GM21717 (cell line): Measurements from ENCODE around the gene XXYLT1.

Experiments used
- ATAC-seq: cut with Tn5 transposase; IDR thresholded peaks from one replicate; pipeline ENCODE4 v1.9.1; 2021; ENCODE audit warnings: mild to moderate bottlenecking, moderate library complexity; ENCODE audit not compliant: unreplicated experiment

XXYLT1 gene

GRCh38 chr3:195139091-195139875 is 131.7 kb downstream of the XXYLT1 start:
- peak; percentile 63 for ATAC-seq

GRCh38 chr3:195137638-195138588 is 133.0 kb downstream of the XXYLT1 start:
- ATAC-seq = no peak

GRCh38 chr3:195135917-195136316 is 135.0 kb downstream of the XXYLT1 start:
- ATAC-seq = no peak

- no peak for ATAC-seq
Observed at GRCh38 chr3:195134431-195134830, 136.5 kb downstream of the XXYLT1 start.

- no peak for ATAC-seq
Observed at GRCh38 chr3:195133462-195133861, 137.5 kb downstream of the XXYLT1 start.

- no peak for ATAC-seq
Observed at GRCh38 chr3:195133013-195133412, 137.9 kb downstream of the XXYLT1 start.

GRCh38 chr3:195131176-195131575 is 139.8 kb downstream of the XXYLT1 start:
- no peak for ATAC-seq

- peak; percentile 78 for ATAC-seq
Observed at GRCh38 chr3:195129644-195130492, 141.1 kb downstream of the XXYLT1 start.

GRCh38 chr3:195129072-195129643 is 141.8 kb downstream of the XXYLT1 start:
- ATAC-seq = no peak

- no peak for ATAC-seq
Observed at GRCh38 chr3:195128255-195129071, 142.5 kb downstream of the XXYLT1 start.

GRCh38 chr3:195126056-195126605 is 144.8 kb downstream of the XXYLT1 start:
- ATAC-seq = no peak

- ATAC-seq = no peak
Observed at GRCh38 chr3:195125646-195126045, 145.3 kb downstream of the XXYLT1 start.

GRCh38 chr3:195124378-195124992 is 146.5 kb downstream of the XXYLT1 start:
- ATAC-seq = no peak

- no peak for ATAC-seq
Observed at GRCh38 chr3:195123281-195123691, 147.7 kb downstream of the XXYLT1 start.

GRCh38 chr3:195122261-195122660 is 148.7 kb downstream of the XXYLT1 start:
- no peak for ATAC-seq

- no peak for ATAC-seq
Observed at GRCh38 chr3:195120267-195120601, 150.7 kb downstream of the XXYLT1 start.

GRCh38 chr3:195119461-195120266 is 151.3 kb downstream of the XXYLT1 start:
- ATAC-seq = no peak

- ATAC-seq = no peak
Observed at GRCh38 chr3:195118671-195119070, 152.3 kb downstream of the XXYLT1 start.
